ENCODE measurements around the gene KCNQ1OT1. TPM values are rescaled to one million over a fixed set of nuclear protein-coding genes. Genes with fewer than 3 reads are reported as not detected.

Gene KCNQ1OT1
- total RNA-seq, 1 experiment from 2014 or later: 2.4 TPM

- DNase-seq (ENCODE audit: low spot score) (no peak), ATAC-seq (no peak)
- Mint-ChIP-seq H3K4me1 (no peaks in the 10 kb centered on the region), H3K27ac (no peak overlapping the region), H3K27me3 (ENCODE audit: low read depth) (peaks cover 49% of the 10 kb centered on the region), H3K9me3 (peaks cover 22% of the 10 kb centered on the region), H3K36me3 (peaks cover 49% of the 10 kb centered on the region), H3K4me3 (no peak overlapping the region)
- CTCF ChIA-PET: no interaction called here
- POLR2A ChIA-PET: no interaction called here
- no peak for TF ChIP-seq GABPB1 (CRISPR knock-in tag; IDR thresholded peaks at IDR 0.05)
- TF ChIP-seq, protein P1, sequence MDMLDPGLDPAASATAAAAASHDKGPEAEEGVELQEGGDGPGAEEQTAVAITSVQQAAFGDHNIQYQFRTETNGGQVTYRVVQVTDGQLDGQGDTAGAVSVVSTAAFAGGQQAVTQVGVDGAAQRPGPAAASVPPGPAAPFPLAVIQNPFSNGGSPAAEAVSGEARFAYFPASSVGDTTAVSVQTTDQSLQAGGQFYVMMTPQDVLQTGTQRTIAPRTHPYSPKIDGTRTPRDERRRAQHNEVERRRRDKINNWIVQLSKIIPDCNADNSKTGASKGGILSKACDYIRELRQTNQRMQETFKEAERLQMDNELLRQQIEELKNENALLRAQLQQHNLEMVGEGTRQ (CRISPR knock-in tag; IDR thresholded peaks at IDR 0.05): no peak
- TF ChIP-seq SMAD3 (CRISPR knock-in tag; IDR thresholded peaks at IDR 0.05; ENCODE audit: borderline replicate concordance): no peak
- TF ChIP-seq AFF4 (CRISPR knock-in tag; IDR thresholded peaks at IDR 0.05; ENCODE audit: borderline replicate concordance): no peak
- TF ChIP-seq NR3C1 (CRISPR knock-in tag; conservative IDR thresholded peaks at IDR 0.05; ENCODE audit: low read depth): no peak
- TF ChIP-seq ELF4 (CRISPR knock-in tag; IDR thresholded peaks at IDR 0.05; ENCODE audit: low read depth): no peak
- no peak for TF ChIP-seq ZNF396 (CRISPR knock-in tag; IDR thresholded peaks at IDR 0.05; ENCODE audit: borderline replicate concordance)
- TF ChIP-seq, protein P2, sequence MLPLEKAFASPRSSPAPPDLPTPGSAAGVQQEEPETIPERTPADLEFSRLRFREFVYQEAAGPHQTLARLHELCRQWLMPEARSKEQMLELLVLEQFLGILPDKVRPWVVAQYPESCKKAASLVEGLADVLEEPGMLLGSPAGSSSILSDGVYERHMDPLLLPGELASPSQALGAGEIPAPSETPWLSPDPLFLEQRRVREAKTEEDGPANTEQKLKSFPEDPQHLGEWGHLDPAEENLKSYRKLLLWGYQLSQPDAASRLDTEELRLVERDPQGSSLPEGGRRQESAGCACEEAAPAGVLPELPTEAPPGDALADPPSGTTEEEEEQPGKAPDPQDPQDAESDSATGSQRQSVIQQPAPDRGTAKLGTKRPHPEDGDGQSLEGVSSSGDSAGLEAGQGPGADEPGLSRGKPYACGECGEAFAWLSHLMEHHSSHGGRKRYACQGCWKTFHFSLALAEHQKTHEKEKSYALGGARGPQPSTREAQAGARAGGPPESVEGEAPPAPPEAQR (CRISPR knock-in tag; IDR thresholded peaks at IDR 0.05): no peak
- TF ChIP-seq TP53 (CRISPR knock-in tag; IDR thresholded peaks at IDR 0.05): no peak
- no peak for TF ChIP-seq EMX1 (CRISPR knock-in tag; IDR thresholded peaks at IDR 0.05)
- no peak for TF ChIP-seq FOXP1 (CRISPR knock-in tag; IDR thresholded peaks at IDR 0.05; ENCODE audit: borderline replicate concordance)
- no peak for TF ChIP-seq HMGXB4 (CRISPR knock-in tag; IDR thresholded peaks at IDR 0.05)
- no peak for TF ChIP-seq ARID4B (CRISPR knock-in tag; IDR thresholded peaks at IDR 0.05; ENCODE audit: borderline replicate concordance)
- TF ChIP-seq TEAD1 (CRISPR knock-in tag; IDR thresholded peaks at IDR 0.05): no peak
- no peak for TF ChIP-seq MYBL2 (CRISPR knock-in tag; IDR thresholded peaks at IDR 0.05)
- no peak for TF ChIP-seq SP1 (CRISPR knock-in tag; conservative IDR thresholded peaks at IDR 0.05)
- TF ChIP-seq FOXJ3 (CRISPR knock-in tag; IDR thresholded peaks at IDR 0.05; ENCODE audit: borderline replicate concordance): no peak
- no peak for TF ChIP-seq MXD4 (CRISPR knock-in tag; IDR thresholded peaks at IDR 0.05; ENCODE audit: borderline replicate concordance)
Observed at GRCh38 chr11:2664376-2664775, 35.4 kb downstream of the KCNQ1OT1 start.
